GM13976 (cell line): Measurements from ENCODE around the gene IMMP2L.

Experiments
- DNase-seq: peaks from one replicate; pipeline ENCODE4 v3.0.0; 2012; ENCODE audit warnings: low spot score
- in situ Hi-C: fragments of 300-500 bp; cut with MboI; formaldehyde crosslinking; loops from one replicate; pipeline ENCODE4 v1.12.0; 2022; ENCODE audit warnings: low sequenced_read_pairs, mixed read lengths, inconsistent platforms; ENCODE audit not compliant: unreplicated experiment
- TF ChIP-seq, protein P1 (sequence below): IDR thresholded peaks from 2 replicates; pipeline ENCODE4 v1.5.1; 2012; ENCODE audit warnings: borderline replicate concordance, mild to moderate bottlenecking; ENCODE audit not compliant: insufficient read depth; ENCODE audit errors: extremely low read depth, missing control alignments, control extremely low read depth

The IMMP2L gene

DNA sequence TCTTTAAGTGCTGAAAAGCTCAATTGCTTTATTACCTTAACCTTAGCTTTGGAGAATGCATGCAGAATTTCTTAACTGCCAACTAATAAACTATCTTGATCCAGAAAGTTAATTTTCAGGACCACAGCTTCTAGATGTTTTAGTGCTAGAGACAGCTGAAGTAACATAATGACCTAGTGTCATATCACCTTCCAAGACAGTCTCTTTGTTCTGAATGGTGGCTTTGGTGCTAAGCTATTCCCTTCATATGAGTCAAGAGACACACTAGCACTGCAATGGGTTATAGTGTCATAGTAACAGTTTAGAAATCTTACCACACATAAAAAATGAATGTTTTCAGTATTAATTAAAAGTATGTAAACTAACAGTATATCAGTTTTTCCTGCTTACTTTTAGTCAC lies 586.8 kb downstream of the IMMP2L start:
- in situ Hi-C loops: no loop called here
- DNase-seq: no peak
- TF ChIP-seq, protein P1, sequence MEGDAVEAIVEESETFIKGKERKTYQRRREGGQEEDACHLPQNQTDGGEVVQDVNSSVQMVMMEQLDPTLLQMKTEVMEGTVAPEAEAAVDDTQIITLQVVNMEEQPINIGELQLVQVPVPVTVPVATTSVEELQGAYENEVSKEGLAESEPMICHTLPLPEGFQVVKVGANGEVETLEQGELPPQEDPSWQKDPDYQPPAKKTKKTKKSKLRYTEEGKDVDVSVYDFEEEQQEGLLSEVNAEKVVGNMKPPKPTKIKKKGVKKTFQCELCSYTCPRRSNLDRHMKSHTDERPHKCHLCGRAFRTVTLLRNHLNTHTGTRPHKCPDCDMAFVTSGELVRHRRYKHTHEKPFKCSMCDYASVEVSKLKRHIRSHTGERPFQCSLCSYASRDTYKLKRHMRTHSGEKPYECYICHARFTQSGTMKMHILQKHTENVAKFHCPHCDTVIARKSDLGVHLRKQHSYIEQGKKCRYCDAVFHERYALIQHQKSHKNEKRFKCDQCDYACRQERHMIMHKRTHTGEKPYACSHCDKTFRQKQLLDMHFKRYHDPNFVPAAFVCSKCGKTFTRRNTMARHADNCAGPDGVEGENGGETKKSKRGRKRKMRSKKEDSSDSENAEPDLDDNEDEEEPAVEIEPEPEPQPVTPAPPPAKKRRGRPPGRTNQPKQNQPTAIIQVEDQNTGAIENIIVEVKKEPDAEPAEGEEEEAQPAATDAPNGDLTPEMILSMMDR: no peak

DNA sequence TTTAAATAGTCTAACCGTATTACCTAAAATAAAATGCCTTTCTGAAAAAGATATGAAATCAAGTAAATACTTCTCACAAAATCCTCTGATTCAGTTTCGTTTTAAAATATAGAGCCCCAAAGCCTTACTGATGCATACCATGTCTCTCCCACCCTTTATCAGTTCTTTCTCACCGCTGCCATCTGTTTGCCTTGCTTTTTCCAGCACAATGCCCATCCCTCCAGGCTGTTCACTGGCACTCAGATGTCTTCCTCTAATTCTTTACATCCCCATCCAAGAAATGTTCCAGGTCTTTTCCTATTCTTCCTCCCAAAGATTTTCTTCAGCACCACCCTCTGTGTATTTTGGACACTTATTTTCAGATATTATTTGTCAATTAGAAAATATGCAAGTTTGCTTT lies 587.9 kb downstream of the IMMP2L start:
- in situ Hi-C loops: no loop called here
- no peak for DNase-seq
- TF ChIP-seq, protein P1: no peak

DNA sequence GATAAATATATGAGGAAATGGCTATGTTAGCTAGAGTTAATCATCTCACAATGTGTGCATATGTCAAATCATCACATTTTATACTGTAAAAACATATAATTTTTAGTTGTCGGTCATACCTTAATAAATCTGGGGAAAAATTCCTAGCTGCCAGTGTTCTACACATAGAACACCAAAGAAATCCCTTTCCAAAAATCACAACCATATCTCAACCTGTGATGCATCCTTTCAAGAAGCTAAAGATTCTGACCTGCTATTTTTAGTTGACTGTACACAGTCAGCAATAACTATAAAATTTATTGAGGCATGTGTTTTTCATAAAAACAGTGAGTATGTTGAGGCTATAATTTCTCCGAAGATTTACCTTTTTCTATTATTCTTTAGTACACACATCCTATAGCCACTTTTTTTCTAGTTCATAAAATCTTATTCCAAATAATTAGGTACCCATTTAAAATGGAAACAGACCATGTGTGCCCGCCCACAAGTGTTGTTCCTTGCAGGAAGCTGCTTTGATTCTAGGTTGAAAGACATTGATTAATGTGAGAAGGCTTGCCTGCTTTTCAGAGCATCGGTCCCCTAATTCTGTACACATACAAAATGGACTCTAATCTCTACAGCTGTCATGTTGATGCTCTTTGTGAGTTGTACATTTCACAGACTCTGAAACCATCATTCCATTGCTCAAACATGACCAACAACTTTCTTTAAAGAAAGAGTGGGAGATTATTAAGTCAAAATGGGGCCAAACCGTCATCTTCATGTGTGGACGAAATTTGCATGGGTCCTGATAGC lies 588.9 kb downstream of the IMMP2L start:
- in situ Hi-C loops: no loop called here
- no peak for DNase-seq
- TF ChIP-seq, protein P1: no peak

DNA sequence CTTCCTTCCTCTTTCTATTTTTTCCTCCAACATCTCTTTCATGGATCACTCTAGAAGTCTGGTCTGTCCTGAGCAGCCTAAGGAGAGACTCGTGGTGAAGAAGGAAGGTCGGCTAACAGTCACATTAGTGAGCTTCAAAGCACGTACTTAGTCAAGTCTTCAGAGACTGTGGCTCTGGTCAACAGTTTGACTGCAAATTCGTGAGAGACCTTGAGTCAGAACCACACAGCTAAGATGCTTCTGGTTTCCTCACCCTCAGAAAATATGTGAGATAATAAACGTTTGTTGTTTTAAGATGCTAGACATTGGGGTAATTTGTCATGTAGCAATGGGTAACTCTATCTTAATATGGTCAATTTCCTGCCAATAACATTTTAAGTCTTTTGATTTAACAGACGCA lies 597.5 kb downstream of the IMMP2L start:
- TF ChIP-seq, protein P1: no peak
- no peak for DNase-seq
- in situ Hi-C loops: no loop called here

DNA sequence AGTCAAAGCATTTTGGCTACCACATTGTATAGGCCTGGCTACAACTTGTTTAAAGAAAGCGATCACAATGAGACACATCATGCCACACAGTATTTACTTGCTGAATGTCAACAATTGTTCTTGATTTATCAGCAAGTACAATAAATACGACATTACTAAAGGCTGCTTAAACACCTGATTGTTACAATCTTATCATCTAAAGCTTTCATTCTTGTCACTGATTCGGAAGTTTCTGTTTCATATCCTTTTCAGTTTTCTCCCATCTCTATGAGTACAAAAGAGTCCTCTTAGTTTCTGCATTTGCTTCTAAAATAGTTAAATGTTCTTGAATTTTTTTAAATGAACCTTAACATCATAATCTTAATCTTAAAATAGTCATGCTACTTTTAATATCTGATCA lies 599.5 kb downstream of the IMMP2L start:
- DNase-seq: no peak
- TF ChIP-seq, protein P1: no peak
- in situ Hi-C loops: no loop called here

DNA sequence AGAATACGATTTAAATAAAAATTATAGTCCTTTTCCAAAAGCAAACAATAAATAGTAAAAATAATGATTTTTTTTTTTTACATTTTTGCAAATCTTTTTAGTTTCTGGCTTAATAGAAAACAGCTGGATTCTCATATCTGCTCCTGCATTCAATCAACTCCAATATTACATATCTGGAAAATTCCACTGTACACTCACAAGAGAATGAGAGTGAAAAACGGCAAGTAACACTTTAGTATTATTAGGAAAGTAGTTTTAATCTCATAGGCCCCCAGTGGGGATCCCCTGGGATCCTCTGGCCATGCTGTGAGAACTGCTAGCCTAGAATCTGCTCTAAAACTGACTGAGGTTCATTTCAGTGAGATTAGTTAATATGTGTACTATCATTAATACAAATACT lies 599.9 kb downstream of the IMMP2L start:
- in situ Hi-C loops: no loop called here
- no peak for DNase-seq
- TF ChIP-seq, protein P1: no peak
